HepG2 (cell line): Measurements from ENCODE around the gene SNRNP200. TPM values are rescaled to one million over a fixed set of nuclear protein-coding genes. Genes with fewer than 3 reads are reported as not detected.
A peak's percentile ranks its signal among the peaks of the same experiment; 100 is the strongest.

Experiments used
- ATAC-seq: fragments of 200-7000 bp; cut with Tn5 transposase; 3 replicates; pipeline ENCODE4 v1.9.1; 2020; ENCODE audit warnings: mild to moderate bottlenecking, moderate library complexity
- BruUV-seq: library from RNA; stranded (reverse); fragments of 400-500 nt; replicated peaks from 2 replicates; lab custom pipeline; 2021; lab: Mats Ljungman, UMichigan
- CTCF ChIA-PET: fragments of 300-600 bp; formaldehyde crosslinking; extraction: SDS; loops from one replicate; lab custom pipeline; 2021; ENCODE audit warnings: low total read pairs, inconsistent platforms, low intra/inter-chr PET ratio; lab: Yijun Ruan, JAX
- POLR2A ChIA-PET: fragments of 350-600 bp; sonication (Branson Sonifier 250); formaldehyde crosslinking; loops from one replicate; lab custom pipeline; 2020; ENCODE audit warnings: antibody characterized with exemption, inconsistent platforms; lab: Yijun Ruan, JAX
- DNase-seq: peaks from one replicate; pipeline ENCODE4 v3.0.0-alpha.2; 2015; ENCODE audit warnings: low spot score
- FAIRE-seq: peaks from 3 replicates; lab custom pipeline; 2011; peaks lifted over from hg19 to GRCh38; lab: Jason Lieb, UNC
- H2AFZ ChIP-seq: one replicate; pipeline ENCODE4 v1.6.1; 2011; ENCODE audit warnings: low read length, inconsistent platforms
- H3K27ac ChIP-seq: fragments of 300-600 bp; 3 replicates; pipeline ENCODE4 v1.8.0; 2011; ENCODE audit warnings: mixed run types, mild to moderate bottlenecking, mixed read lengths, low read length, inconsistent platforms; ENCODE audit not compliant: insufficient read depth; ENCODE audit errors: extremely low read length
- H3K27me3 ChIP-seq, 2 experiments: fragments of 200-600 bp in 1 of 2; 2 replicates in 1 of 2; 3 replicates in 1 of 2; pipeline versions ENCODE4 v1.6.0 to v1.8.0; 2011; ENCODE audit warnings: low read length in 2 of 2, mild to moderate bottlenecking in 2 of 2, moderate library complexity in 2 of 2, inconsistent platforms in 1 of 2; ENCODE audit not compliant: insufficient read depth in 2 of 2, control insufficient read depth in 1 of 2
- H3K36me3 ChIP-seq, 2 experiments: fragments of 200-600 bp in 1 of 2; replicated peaks in 1 of 2; 2 replicates in 1 of 2; 3 replicates in 1 of 2; pipeline versions ENCODE4 v1.5.1 to v1.8.0; 2011; ENCODE audit warnings: low read length in 2 of 2, inconsistent platforms in 1 of 2; ENCODE audit not compliant: insufficient read depth in 2 of 2, control insufficient read depth in 1 of 2
- H3K4me1 ChIP-seq: 2 replicates; pipeline ENCODE4 v1.5.1; 2012; ENCODE audit warnings: low read length, inconsistent platforms; ENCODE audit not compliant: insufficient read depth
- H3K4me2 ChIP-seq: 2 replicates; pipeline ENCODE4 v1.6.0; 2011; ENCODE audit warnings: low read depth, low read length, inconsistent platforms
- H3K4me3 ChIP-seq, 3 experiments: fragments of 200-600 bp in 1 of 3; sonication (generic), shearing (Covaris generic) in 1 of 3; replicated peaks in 1 of 3; 2 replicates each; pipeline ENCODE4 v1.5.1; 2011 to 2016; ENCODE audit warnings: low read length in 3 of 3, inconsistent platforms in 2 of 3, low read depth in 2 of 3, mild to moderate bottlenecking in 2 of 3, control low read depth in 1 of 3, mixed read lengths in 1 of 3; ENCODE audit not compliant: insufficient read depth in 1 of 3
- H3K79me2 ChIP-seq: one replicate; pipeline ENCODE4 v1.6.1; 2011; ENCODE audit warnings: low read length, inconsistent platforms; ENCODE audit not compliant: insufficient read depth
- H3K9ac ChIP-seq: 2 replicates; pipeline ENCODE4 v1.6.0; 2011; ENCODE audit warnings: mild to moderate bottlenecking, low read depth, low read length, inconsistent platforms; ENCODE audit not compliant: insufficient read depth
- H3K9me3 ChIP-seq: 2 replicates; pipeline ENCODE4 v1.5.1; 2012; ENCODE audit warnings: mild to moderate bottlenecking, low read length
- H4K20me1 ChIP-seq: 2 replicates; pipeline ENCODE4 v1.6.0; 2011; ENCODE audit warnings: inconsistent platforms, mild to moderate bottlenecking, low read length, moderate library complexity; ENCODE audit not compliant: insufficient read depth
- ARNT ChIP-seq: fragments of 450-650 bp; IDR thresholded peaks from 2 replicates; pipeline ENCODE4 v1.6.1; 2017
- FLYWCH1 ChIP-seq: sonication (generic); formaldehyde crosslinking; IDR thresholded peaks from 2 replicates; pipeline ENCODE4 v1.8.1; 2023; ENCODE audit warnings: mild to moderate bottlenecking, missing genetic modification reagents
- FOXP1 ChIP-seq, 2 experiments: fragments of 450-650 bp in 1 of 2; IDR thresholded peaks; 2 replicates each; pipeline ENCODE4 v1.6.1; 2017 to 2018; ENCODE audit warnings: antibody characterized with exemption in 1 of 2
- GABPA ChIP-seq, 2 experiments: IDR thresholded peaks; 2 replicates each; pipeline ENCODE4 v1.6.1; 2011 to 2016; ENCODE audit warnings: low read depth in 2 of 2, low read length in 1 of 2, missing biosample characterization in 1 of 2, missing genetic modification characterization in 1 of 2
- LCORL ChIP-seq, 2 experiments: fragments of 450-650 bp in 1 of 2; sonication (generic) in 1 of 2; formaldehyde crosslinking in 1 of 2; IDR thresholded peaks; 2 replicates each; pipeline versions ENCODE4 v1.5.0 to v1.6.1; 2017 to 2020; ENCODE audit warnings: antibody characterized with exemption in 1 of 2, missing genetic modification reagents in 1 of 2
- NBN ChIP-seq: fragments of 450-650 bp; conservative IDR thresholded peaks from 2 replicates; pipeline ENCODE4 v1.6.1; 2017
- ZBTB38 ChIP-seq: sonication (generic); formaldehyde crosslinking; IDR thresholded peaks from 2 replicates; pipeline ENCODE4 v1.5.1; 2020; ENCODE audit warnings: mild to moderate bottlenecking, missing genetic modification reagents
- ZNF670 ChIP-seq: sonication (generic); formaldehyde crosslinking; IDR thresholded peaks from 2 replicates; pipeline ENCODE4 v1.8.0; 2022; ENCODE audit warnings: mild to moderate bottlenecking, missing genetic modification reagents, borderline replicate concordance
- WGBS: methylation state at CpG from one replicate; pipeline ENCODE4 v1.1.6; 2017; ENCODE audit warnings: low lambda C conversion rate; 5-methylcytosine and 5-hydroxymethylcytosine counted together
- in situ Hi-C: cut with HindIII; loops from 2 replicates; pipeline ENCODE4 v1.10.0; 2017; ENCODE audit warnings: low pct_unique_long_range_greater_than_20kb; ENCODE audit not compliant: extremely low pct_ligation_motif_present
- intact Hi-C: fragments of 100-400 bp; cut with micrococcal nuclease; formaldehyde crosslinking; loops from one replicate; pipeline ENCODE4 v1.10.0; 2022; ENCODE audit not compliant: unreplicated experiment
- polyA plus RNA-seq, 8 experiments: library from polyadenylated mRNA; depleted of rRNA in 3 of 8; stranded (reverse) in 7 of 8; unstranded in 1 of 8; fragments of >200 nt; fragmentation: Illumina TruSeq in 4 of 8; extraction: Trizol in 4 of 8; gene quantifications; 2 replicates each; pipeline versions ENCODE4 v1.2.1 to v1.2.3, GENCODE V29; 2011 to 2016; ENCODE audit warnings: low read depth in 4 of 8, missing spikeins in 1 of 8, mixed read lengths in 1 of 8; ENCODE audit not compliant: insufficient read depth in 1 of 8
- total RNA-seq, 5 experiments: library from RNA; depleted of rRNA; stranded (reverse); fragments of >200 nt; fragmentation: Illumina TruSeq; extraction: Trizol; gene quantifications; 2 replicates each; pipeline ENCODE4 v1.2.3, GENCODE V29; 2016; ENCODE audit warnings: low read depth in 1 of 5
- TF ChIP-seq, protein P1 (sequence below): sonication (generic); formaldehyde crosslinking; IDR thresholded peaks from 2 replicates; pipeline ENCODE4 v1.5.1; 2020; ENCODE audit warnings: missing genetic modification reagents, mild to moderate bottlenecking, borderline replicate concordance

Gene SNRNP200
- total and polyA plus RNA-seq, 2 of the 13 experiments (the other 11 are each of a cell fraction or from before 2014, with no cell fraction given): 99.0 to 232 TPM

DNA sequence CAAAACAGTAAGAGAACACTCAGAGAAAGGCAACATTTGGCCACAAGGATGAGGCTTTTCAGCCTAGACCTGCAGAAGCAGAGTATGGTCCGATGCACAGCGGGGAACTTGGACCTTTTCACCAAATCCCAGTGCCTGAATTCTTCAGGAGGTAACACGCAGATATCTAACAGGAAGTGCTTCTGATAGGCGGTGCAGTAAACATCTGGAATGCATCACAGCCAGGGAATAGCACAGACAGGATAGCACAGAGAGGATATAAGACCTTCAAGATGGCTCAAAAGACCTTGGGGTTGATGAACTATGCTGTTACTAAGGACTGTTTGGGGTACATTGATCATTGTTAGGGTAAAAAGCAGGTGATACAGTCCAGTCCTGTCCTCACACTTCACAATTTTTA lies 41.3 kb downstream of the SNRNP200 start:
- Histone ChIP-seq H3K9ac (peak overlapping the region; percentile 82), H3K79me2 (peaks cover 64% of the 10 kb centered on the region), H2AFZ (no peak overlapping the region), H3K27me3 (no peaks in the 10 kb centered on the region; a peak in 1 of 5 replicates), H3K27ac (peak overlapping the region; percentile 71), H3K36me3 (peaks cover 12 to 29% of the 10 kb centered on the region in 2 experiments), H4K20me1 (peaks cover 6% of the 10 kb centered on the region), H3K9me3 (no peaks in the 10 kb centered on the region), H3K4me1 (peaks cover 67% of the 10 kb centered on the region), H3K4me3 (peak overlapping the region; percentile 95 to 97 (median 96)), H3K4me2 (peak overlapping the region; percentile 88)
- no TSS peak for BruUV-seq
- DNase-seq (no peak), ATAC-seq (no peak), FAIRE-seq (no peak)
- POLR2A ChIA-PET: interaction anchor here (0.7 to 3.6 kb wide), 4 partner anchors 12 to 57 kb away, joined by 3 to 46 read pairs (median 4); partner anchors contain the start of gene STARD7
- TF ChIP-seq, protein P1, sequence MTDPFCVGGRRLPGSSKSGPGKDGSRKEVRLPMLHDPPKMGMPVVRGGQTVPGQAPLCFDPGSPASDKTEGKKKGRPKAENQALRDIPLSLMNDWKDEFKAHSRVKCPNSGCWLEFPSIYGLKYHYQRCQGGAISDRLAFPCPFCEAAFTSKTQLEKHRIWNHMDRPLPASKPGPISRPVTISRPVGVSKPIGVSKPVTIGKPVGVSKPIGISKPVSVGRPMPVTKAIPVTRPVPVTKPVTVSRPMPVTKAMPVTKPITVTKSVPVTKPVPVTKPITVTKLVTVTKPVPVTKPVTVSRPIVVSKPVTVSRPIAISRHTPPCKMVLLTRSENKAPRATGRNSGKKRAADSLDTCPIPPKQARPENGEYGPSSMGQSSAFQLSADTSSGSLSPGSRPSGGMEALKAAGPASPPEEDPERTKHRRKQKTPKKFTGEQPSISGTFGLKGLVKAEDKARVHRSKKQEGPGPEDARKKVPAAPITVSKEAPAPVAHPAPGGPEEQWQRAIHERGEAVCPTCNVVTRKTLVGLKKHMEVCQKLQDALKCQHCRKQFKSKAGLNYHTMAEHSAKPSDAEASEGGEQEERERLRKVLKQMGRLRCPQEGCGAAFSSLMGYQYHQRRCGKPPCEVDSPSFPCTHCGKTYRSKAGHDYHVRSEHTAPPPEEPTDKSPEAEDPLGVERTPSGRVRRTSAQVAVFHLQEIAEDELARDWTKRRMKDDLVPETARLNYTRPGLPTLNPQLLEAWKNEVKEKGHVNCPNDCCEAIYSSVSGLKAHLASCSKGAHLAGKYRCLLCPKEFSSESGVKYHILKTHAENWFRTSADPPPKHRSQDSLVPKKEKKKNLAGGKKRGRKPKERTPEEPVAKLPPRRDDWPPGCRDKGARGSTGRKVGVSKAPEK: no peak
- no peak for TF ChIP-seq GABPA (IDR thresholded peaks at IDR 0.05; ENCODE audit: low read depth, low read length)
- TF ChIP-seq GABPA (CRISPR knock-in tag; IDR thresholded peaks at IDR 0.05; ENCODE audit: low read depth): peak; percentile 50; the same call in 1 of the 2 replicates
- no peak for TF ChIP-seq ZNF670 (CRISPR knock-in tag)
- no peak for TF ChIP-seq ARNT
- no peak for TF ChIP-seq FLYWCH1 (CRISPR knock-in tag)
- no peak for TF ChIP-seq NBN
- TF ChIP-seq ZBTB38: peak; percentile 42; the same call in 1 of the 2 replicates
- TF ChIP-seq LCORL (IDR thresholded peaks at IDR 0.05): no peak
- TF ChIP-seq LCORL (CRISPR knock-in tag; IDR thresholded peaks at IDR 0.05): 0 out of 2 replicates have a peak, but pooled peaks have one; percentile 8
- TF ChIP-seq FOXP1 (IDR thresholded peaks at IDR 0.05): no peak
- TF ChIP-seq FOXP1 (CRISPR knock-in tag; IDR thresholded peaks at IDR 0.05): no peak
- intact Hi-C loops: no loop called here
- CTCF ChIA-PET: interaction anchor here (2.8 kb wide), 1 partner anchor 11 kb away, joined by 19 read pairs; no protein-coding TSS in a partner anchor
- WGBS: 82% methylated on average over 4 of the region's 4 CpGs
- in situ Hi-C loops: loop anchor here (5.0 kb wide), 2 partner anchors 57 to 122 kb away; partner anchors contain the start of gene STARD7
